Measurements from ENCODE around the gene SPTAN1. TPM values are rescaled to one million over a fixed set of nuclear protein-coding genes. Genes with fewer than 3 reads are reported as not detected.

SPTAN1 gene
- total RNA-seq, 1 experiment from 2014 or later: 408 TPM

GRCh38 chr9:128548876-128549275 lies 3.5 kb upstream of the SPTAN1 start:
- TF ChIP-seq CTCF (IDR thresholded peaks at IDR 0.05; ENCODE audit: insufficient read depth in 1 of 2, low read depth in 1 of 2, low read length in 1 of 2, severe bottlenecking in 1 of 2, unreplicated experiment in 1 of 2): no peak
- intact Hi-C loops (cut with micrococcal nuclease; ENCODE audit: unreplicated experiment): no loop called here
- no peak for DNase-seq
- Mint-ChIP-seq H3K4me1 (ENCODE audit: low read depth, unreplicated experiment) (peaks cover 8% of the 10 kb centered on the region), H3K4me3 (ENCODE audit: unreplicated experiment) (no peak overlapping the region), H3K27me3 (ENCODE audit: insufficient read depth, unreplicated experiment) (no peaks in the 10 kb centered on the region), H3K9me3 (ENCODE audit: unreplicated experiment) (no peaks in the 10 kb centered on the region), H3K27ac (ENCODE audit: unreplicated experiment) (no peak overlapping the region), H3K36me3 (ENCODE audit: insufficient read depth, unreplicated experiment) (no peaks in the 10 kb centered on the region)
- Histone ChIP-seq H3K9me3 (no peaks in the 10 kb centered on the region), H3K4me1 (peaks cover 6% of the 10 kb centered on the region; the same call in 1 of the 2 replicates), H3K27me3 (replicated peaks; ENCODE audit: control insufficient read depth, insufficient read depth, low read length) (no peaks in the 10 kb centered on the region), H3K4me3 (ENCODE audit: low read depth, low read length) (no peak overlapping the region), H3K36me3 (ENCODE audit: control insufficient read depth, insufficient read depth, low read length) (no peaks in the 10 kb centered on the region)
- no TSS peak for BruUV-seq (replicated peaks)
- CTCF ChIA-PET: no interaction called here
- POLR2A ChIA-PET: no interaction called here

GRCh38 chr9:128550226-128550625 lies 2.2 kb upstream of the SPTAN1 start:
- Mint-ChIP-seq H3K27me3 (ENCODE audit: insufficient read depth, unreplicated experiment) (no peaks in the 10 kb centered on the region), H3K4me1 (ENCODE audit: low read depth, unreplicated experiment) (peaks cover 8% of the 10 kb centered on the region), H3K27ac (ENCODE audit: unreplicated experiment) (no peak overlapping the region), H3K4me3 (ENCODE audit: unreplicated experiment) (no peak overlapping the region), H3K9me3 (ENCODE audit: unreplicated experiment) (no peaks in the 10 kb centered on the region), H3K36me3 (ENCODE audit: insufficient read depth, unreplicated experiment) (no peaks in the 10 kb centered on the region)
- DNase-seq: no peak
- H3K4me1 ChIP-seq: peaks cover 17% of the 10 kb centered on the region
- no peak overlapping the region for H3K4me3 ChIP-seq (ENCODE audit: low read depth, low read length)
- H3K9me3 ChIP-seq: no peaks in the 10 kb centered on the region
- H3K36me3 ChIP-seq (ENCODE audit: control insufficient read depth, insufficient read depth, low read length): no peaks in the 10 kb centered on the region
- CTCF ChIA-PET: interaction anchor here (1.3 kb wide), 1 partner anchor 54 kb away, joined by 3 read pairs; no protein-coding TSS in a partner anchor
- POLR2A ChIA-PET: interaction anchor here (0.6 kb wide), 1 partner anchor 117 kb away, joined by 3 read pairs; no protein-coding TSS in a partner anchor
- no peaks in the 10 kb centered on the region for H3K27me3 ChIP-seq (replicated peaks; ENCODE audit: control insufficient read depth, insufficient read depth, low read length)
- intact Hi-C loops (cut with micrococcal nuclease; ENCODE audit: unreplicated experiment): no loop called here
- BruUV-seq (replicated peaks): no TSS peak
- no peak for TF ChIP-seq CTCF (IDR thresholded peaks at IDR 0.05; ENCODE audit: insufficient read depth in 1 of 2, low read depth in 1 of 2, low read length in 1 of 2, severe bottlenecking in 1 of 2, unreplicated experiment in 1 of 2)

GRCh38 chr9:128550770-128551656 lies 1.4 kb upstream of the SPTAN1 start:
- TF ChIP-seq CTCF (IDR thresholded peaks at IDR 0.05; ENCODE audit: insufficient read depth in 1 of 2, low read depth in 1 of 2, low read length in 1 of 2, severe bottlenecking in 1 of 2, unreplicated experiment in 1 of 2): no peak
- ChIA-PET CTCF (interaction anchor here (1.2 to 1.3 kb wide), 2 partner anchors 55 to 60 kb away, joined by 3 to 5 read pairs; no protein-coding TSS in a partner anchor), POLR2A (interaction anchor here (0.5 to 1.6 kb wide), 2 partner anchors 12 to 130 kb away, joined by 5 read pairs; partner anchors contain the start of gene CERCAM)
- H3K4me3 Mint-ChIP-seq (ENCODE audit: unreplicated experiment): no peak overlapping the region
- peak overlapping the region; percentile 84 for H3K4me3 ChIP-seq (ENCODE audit: low read depth, low read length)
- peaks cover 8% of the 10 kb centered on the region for H3K4me1 Mint-ChIP-seq (ENCODE audit: low read depth, unreplicated experiment)
- H3K27ac Mint-ChIP-seq (ENCODE audit: unreplicated experiment): no peak overlapping the region
- no peaks in the 10 kb centered on the region for H3K9me3 ChIP-seq
- peaks cover 25% of the 10 kb centered on the region for H3K4me1 ChIP-seq
- no TSS peak for BruUV-seq (replicated peaks)
- intact Hi-C loops (cut with micrococcal nuclease; ENCODE audit: unreplicated experiment): no loop called here
- H3K9me3 Mint-ChIP-seq (ENCODE audit: unreplicated experiment): no peaks in the 10 kb centered on the region
- no peaks in the 10 kb centered on the region for H3K36me3 ChIP-seq (ENCODE audit: control insufficient read depth, insufficient read depth, low read length)
- no peaks in the 10 kb centered on the region for H3K27me3 Mint-ChIP-seq (ENCODE audit: insufficient read depth, unreplicated experiment)
- no peaks in the 10 kb centered on the region for H3K36me3 Mint-ChIP-seq (ENCODE audit: insufficient read depth, unreplicated experiment)
- DNase-seq: no peak
- H3K27me3 ChIP-seq (replicated peaks; ENCODE audit: control insufficient read depth, insufficient read depth, low read length): no peaks in the 10 kb centered on the region
